HEK293 (cell line): Measurements from ENCODE around the gene BTBD3.

Experiments used
- CTCF ChIA-PET: fragments of 350-600 bp; formaldehyde crosslinking; extraction: SDS; loops from one replicate; lab custom pipeline; 2021; ENCODE audit warnings: antibody characterized with exemption; lab: Yijun Ruan, JAX
- POLR2A ChIA-PET: fragments of 300-600 bp; formaldehyde crosslinking; extraction: SDS; loops from one replicate; lab custom pipeline; 2020; ENCODE audit warnings: antibody characterized with exemption, inconsistent platforms; lab: Yijun Ruan, JAX
- H3K27ac ChIP-seq: fragments of 200-500 bp; sonication (Bioruptor generic); 2 replicates; pipeline ENCODE4 v1.5.1; 2014; ENCODE audit warnings: low read depth, low read length, control low read depth, inconsistent platforms; ENCODE audit errors: extremely low read depth
- H3K36me3 ChIP-seq, 2 experiments: fragments of 200-500 bp in 1 of 2; sonication (Bioruptor generic) in 1 of 2; 1 replicate in 1 of 2; 2 replicates in 1 of 2; pipeline ENCODE4 v1.5.1; 2014 to 2017; ENCODE audit warnings: inconsistent platforms in 2 of 2, low read length in 2 of 2; ENCODE audit not compliant: control insufficient read depth in 2 of 2, insufficient read depth in 1 of 2
- H3K4me1 ChIP-seq: fragments of 200-500 bp; sonication (Bioruptor generic); 2 replicates; pipeline ENCODE4 v1.5.1; 2014; ENCODE audit warnings: mild to moderate bottlenecking, low read length, inconsistent platforms; ENCODE audit not compliant: control insufficient read depth, insufficient read depth
- H3K4me3 ChIP-seq: 2 replicates; pipeline ENCODE4 v1.5.1; 2011; ENCODE audit warnings: low read depth, mild to moderate bottlenecking, control low read depth, low read length, moderate library complexity
- H3K9me3 ChIP-seq: fragments of 200-500 bp; sonication (Bioruptor generic); 2 replicates; pipeline ENCODE4 v1.5.1; 2014; ENCODE audit warnings: low read depth, low read length, inconsistent platforms; ENCODE audit not compliant: control insufficient read depth, insufficient read depth
- ELK4 ChIP-seq: IDR thresholded peaks from 2 replicates; pipeline ENCODE4 v1.6.1; 2011; ENCODE audit warnings: mild to moderate bottlenecking, low read depth, low read length, borderline replicate concordance
- GLIS2 ChIP-seq: fragments of 450-650 bp; formaldehyde crosslinking; IDR thresholded peaks from 2 replicates; pipeline ENCODE4 v1.5.1; 2016; ENCODE audit warnings: missing biosample characterization, missing genetic modification characterization
- INSM2 ChIP-seq: fragments of 450-650 bp; formaldehyde crosslinking; IDR thresholded peaks from 2 replicates; pipeline ENCODE4 v1.5.1; 2016; ENCODE audit warnings: missing biosample characterization, missing genetic modification characterization
- KLF10 ChIP-seq: fragments of 450-650 bp; IDR thresholded peaks from 2 replicates; pipeline ENCODE4 v1.5.1; 2018; ENCODE audit warnings: missing biosample characterization, mild to moderate bottlenecking, missing genetic modification characterization
- ZEB2 ChIP-seq: fragments of 450-650 bp; formaldehyde crosslinking; IDR thresholded peaks from 2 replicates; pipeline ENCODE4 v1.5.1; 2016; ENCODE audit warnings: missing biosample characterization, missing genetic modification characterization
- ZNF114 ChIP-seq: fragments of 450-650 bp; formaldehyde crosslinking; IDR thresholded peaks from 2 replicates; pipeline ENCODE4 v1.5.0; 2017; ENCODE audit warnings: missing biosample characterization, missing genetic modification characterization
- ZNF121 ChIP-seq: fragments of 450-650 bp; formaldehyde crosslinking; IDR thresholded peaks from 2 replicates; pipeline ENCODE4 v1.5.1; 2016; ENCODE audit warnings: missing biosample characterization, missing genetic modification characterization
- ZNF132 ChIP-seq: fragments of 450-650 bp; formaldehyde crosslinking; IDR thresholded peaks from 2 replicates; pipeline ENCODE4 v1.5.1; 2017; ENCODE audit warnings: missing biosample characterization, missing genetic modification characterization, borderline replicate concordance
- ZNF148 ChIP-seq: fragments of 450-650 bp; formaldehyde crosslinking; IDR thresholded peaks from 2 replicates; pipeline ENCODE4 v1.5.0; 2017; ENCODE audit warnings: missing biosample characterization, missing genetic modification characterization, borderline replicate concordance
- ZNF223 ChIP-seq: fragments of 450-650 bp; formaldehyde crosslinking; IDR thresholded peaks from 2 replicates; pipeline ENCODE4 v1.5.1; 2016; ENCODE audit warnings: missing biosample characterization, missing genetic modification characterization
- ZNF274 ChIP-seq, 2 experiments: fragments of 200-500 bp in 1 of 2; fragments of 450-650 bp in 1 of 2; sonication (Bioruptor generic) in 1 of 2; formaldehyde crosslinking in 1 of 2; IDR thresholded peaks; 2 replicates each; pipeline versions ENCODE4 v1.5.1 to v1.6.1; 2014 to 2016; ENCODE audit warnings: borderline replicate concordance in 1 of 2, inconsistent platforms in 1 of 2, low read length in 1 of 2, missing biosample characterization in 1 of 2, missing genetic modification characterization in 1 of 2
- ZNF280C ChIP-seq: fragments of 450-650 bp; formaldehyde crosslinking; IDR thresholded peaks from 2 replicates; pipeline ENCODE4 v1.5.1; 2016; ENCODE audit warnings: missing biosample characterization, missing genetic modification characterization
- ZNF350 ChIP-seq: fragments of 450-650 bp; formaldehyde crosslinking; IDR thresholded peaks from 2 replicates; pipeline ENCODE4 v1.5.0; 2017; ENCODE audit warnings: missing biosample characterization, mild to moderate bottlenecking, missing genetic modification characterization
- ZNF426 ChIP-seq: fragments of 450-650 bp; formaldehyde crosslinking; IDR thresholded peaks from 2 replicates; pipeline ENCODE4 v1.5.1; 2017; ENCODE audit warnings: missing biosample characterization, missing genetic modification characterization, mild to moderate bottlenecking, inconsistent platforms, moderate library complexity
- ZNF488 ChIP-seq: fragments of 450-650 bp; formaldehyde crosslinking; IDR thresholded peaks from 2 replicates; pipeline ENCODE4 v1.5.1; 2016; ENCODE audit warnings: missing biosample characterization, missing genetic modification characterization
- ZNF513 ChIP-seq: fragments of 450-650 bp; IDR thresholded peaks from 2 replicates; pipeline ENCODE4 v1.5.1; 2018; ENCODE audit warnings: missing biosample characterization, missing genetic modification characterization
- ZNF514 ChIP-seq: fragments of 450-650 bp; formaldehyde crosslinking; IDR thresholded peaks from 2 replicates; pipeline ENCODE4 v1.5.1; 2016; ENCODE audit warnings: missing biosample characterization, missing genetic modification characterization
- ZNF555 ChIP-seq: fragments of 450-650 bp; formaldehyde crosslinking; conservative IDR thresholded peaks from 2 replicates; pipeline ENCODE4 v1.5.1; 2017; ENCODE audit warnings: missing biosample characterization, mild to moderate bottlenecking, missing genetic modification characterization, inconsistent platforms
- ZNF837 ChIP-seq: fragments of 450-650 bp; formaldehyde crosslinking; IDR thresholded peaks from 2 replicates; pipeline ENCODE4 v1.5.1; 2016; ENCODE audit warnings: missing biosample characterization, missing genetic modification characterization
- ZSCAN16 ChIP-seq: fragments of 450-650 bp; formaldehyde crosslinking; IDR thresholded peaks from 2 replicates; pipeline ENCODE4 v1.5.1; 2016; ENCODE audit warnings: missing biosample characterization, missing genetic modification characterization

The BTBD3 gene

GRCh38 chr20:11951696-11952095 lies 34.0 kb downstream of the BTBD3 start (continued):
- TF ChIP-seq ZNF488 (tag by site-specific recombination) (no peak), ZEB2 (no peak), ZNF514 (tag by site-specific recombination) (no peak), ZNF555 (no peak), ZNF148 (tag by site-specific recombination) (no peak)

- Histone ChIP-seq H3K9me3 (no peaks in the 10 kb centered on the region), H3K36me3 (no peaks in the 10 kb centered on the region), H3K27ac (no peak overlapping the region), H3K4me1 (no peaks in the 10 kb centered on the region), H3K4me3 (no peak overlapping the region)
- ChIA-PET POLR2A (no interaction called here), CTCF (interaction anchor here (0.6 kb wide), 1 partner anchor 14 kb away, joined by 7 read pairs; no protein-coding TSS in a partner anchor)
- no peak for TF ChIP-seq ELK4
- no peak for TF ChIP-seq ZNF513 (tag by site-specific recombination)
- TF ChIP-seq ZNF350 (tag by site-specific recombination), result no peak
- no peak for TF ChIP-seq ZNF426 (tag by site-specific recombination)
- TF ChIP-seq ZNF121 (tag by site-specific recombination), result no peak
- no peak for TF ChIP-seq INSM2 (tag by site-specific recombination)
- TF ChIP-seq ZSCAN16 (tag by site-specific recombination), result no peak
- no peak for TF ChIP-seq ZNF114 (tag by site-specific recombination)
- no peak for TF ChIP-seq ZNF132 (tag by site-specific recombination)
- TF ChIP-seq ZNF274 (IDR thresholded peaks at IDR 0.05; ENCODE audit: low read length), result no peak
- TF ChIP-seq ZNF274 (tag by site-specific recombination; IDR thresholded peaks at IDR 0.05; ENCODE audit: borderline replicate concordance), result no peak
- no peak for TF ChIP-seq ZNF837
- no peak for TF ChIP-seq ZNF223 (tag by site-specific recombination)
- no peak for TF ChIP-seq KLF10 (tag by site-specific recombination)
- TF ChIP-seq ZNF280C (tag by site-specific recombination), result no peak
- TF ChIP-seq GLIS2 (tag by site-specific recombination), result no peak
Measured at GRCh38 chr20:11952639-11953038, 34.9 kb downstream of the BTBD3 start.
